ENCODE measurements around the gene MBD5.

- no peak for TF ChIP-seq CTCF (IDR thresholded peaks at IDR 0.05)
- no peak for TF ChIP-seq EZH2 (IDR thresholded peaks at IDR 0.05; ENCODE audit: borderline replicate concordance, insufficient read depth, low read depth, low read length, poor library complexity, severe bottlenecking)
Observed at GRCh38 chr2:148402786-148403185, 381.9 kb downstream of the MBD5 start.
